Astrocyte (in vitro differentiated cells and primary cell): ENCODE data around the gene ABCA7. TPM values are rescaled to one million over a fixed set of nuclear protein-coding genes. Genes with fewer than 3 reads are reported as not detected.

ENCODE experiments used
- DNase-seq: peaks from one replicate; pipeline ENCODE4 v3.0.0-alpha.2; 2010; ENCODE audit warnings: low read depth
- FAIRE-seq: peaks from 2 replicates; lab custom pipeline; 2011; peaks lifted over from hg19 to GRCh38; lab: Jason Lieb, UNC
- H2AFZ ChIP-seq: 2 replicates; pipeline ENCODE4 v1.6.0; 2012; ENCODE audit warnings: low read depth, low read length, inconsistent platforms
- H3K27ac ChIP-seq: 2 replicates; pipeline ENCODE4 v1.5.1; 2011; ENCODE audit warnings: low read depth, low read length, inconsistent platforms
- H3K27me3 ChIP-seq: 2 replicates; pipeline ENCODE4 v1.6.0; 2011; ENCODE audit warnings: low read length, inconsistent platforms; ENCODE audit not compliant: insufficient read depth
- H3K36me3 ChIP-seq: 2 replicates; pipeline ENCODE4 v1.5.1; 2011; ENCODE audit warnings: low read length, inconsistent platforms; ENCODE audit not compliant: insufficient read depth
- H3K4me1 ChIP-seq: 2 replicates; pipeline ENCODE4 v1.5.1; 2011; ENCODE audit warnings: low read length, inconsistent platforms; ENCODE audit not compliant: insufficient read depth
- H3K4me2 ChIP-seq: 2 replicates; pipeline ENCODE4 v1.6.0; 2012; ENCODE audit warnings: low read length, inconsistent platforms
- H3K4me3 ChIP-seq: 2 replicates; pipeline ENCODE4 v1.5.1; 2011; ENCODE audit warnings: low read depth, mild to moderate bottlenecking, low read length, inconsistent platforms; ENCODE audit not compliant: insufficient read depth
- H3K79me2 ChIP-seq: 2 replicates; pipeline ENCODE4 v1.6.0; 2012; ENCODE audit warnings: mild to moderate bottlenecking, low read length, inconsistent platforms; ENCODE audit not compliant: insufficient read depth
- H3K9ac ChIP-seq: 2 replicates; pipeline ENCODE4 v1.6.0; 2012; ENCODE audit warnings: mild to moderate bottlenecking, low read length, inconsistent platforms
- H3K9me3 ChIP-seq: 2 replicates; pipeline ENCODE4 v1.5.1; 2012; ENCODE audit warnings: low read depth, mild to moderate bottlenecking, low read length, inconsistent platforms; ENCODE audit not compliant: insufficient read depth
- H4K20me1 ChIP-seq: 2 replicates; pipeline ENCODE4 v1.6.0; 2012; ENCODE audit warnings: low read length, inconsistent platforms; ENCODE audit not compliant: insufficient read depth
- H3K27ac Mint-ChIP-seq: one replicate; pipeline ENCODE4 v1.8.0; 2021; ENCODE audit warnings: mild to moderate bottlenecking, mixed read lengths; ENCODE audit not compliant: unreplicated experiment
- H3K27me3 Mint-ChIP-seq: one replicate; pipeline ENCODE4 v1.8.0; 2021; ENCODE audit warnings: low read depth, mixed read lengths; ENCODE audit not compliant: unreplicated experiment
- H3K36me3 Mint-ChIP-seq: one replicate; pipeline ENCODE4 v1.8.0; 2021; ENCODE audit warnings: low read depth, mixed read lengths; ENCODE audit not compliant: unreplicated experiment
- H3K4me1 Mint-ChIP-seq: one replicate; pipeline ENCODE4 v1.8.0; 2021; ENCODE audit warnings: low read depth, mixed read lengths; ENCODE audit not compliant: unreplicated experiment
- H3K4me3 Mint-ChIP-seq: one replicate; pipeline ENCODE4 v1.8.0; 2021; ENCODE audit warnings: mild to moderate bottlenecking, moderate library complexity, mixed read lengths; ENCODE audit not compliant: unreplicated experiment
- H3K9me3 Mint-ChIP-seq: one replicate; pipeline ENCODE4 v1.8.0; 2021; ENCODE audit warnings: mild to moderate bottlenecking, mixed read lengths; ENCODE audit not compliant: unreplicated experiment
- EZH2 ChIP-seq: IDR thresholded peaks from 2 replicates; pipeline ENCODE4 v1.6.1; 2012; ENCODE audit warnings: mild to moderate bottlenecking, low read length, inconsistent platforms; ENCODE audit not compliant: insufficient read depth
- total RNA-seq: library from RNA; stranded (reverse); gene quantifications from 2 replicates; pipeline ENCODE4 v1.2.1, GENCODE V29; 2021
- TF ChIP-seq, protein P1 (sequence below): IDR thresholded peaks from 2 replicates; pipeline ENCODE4 v1.5.1; 2011; ENCODE audit warnings: low read depth, mild to moderate bottlenecking, inconsistent platforms, low read length, moderate library complexity; ENCODE audit not compliant: insufficient read depth

The ABCA7 gene
- total RNA-seq, 1 donor from 2014 or later, result 18.4 TPM

DNA sequence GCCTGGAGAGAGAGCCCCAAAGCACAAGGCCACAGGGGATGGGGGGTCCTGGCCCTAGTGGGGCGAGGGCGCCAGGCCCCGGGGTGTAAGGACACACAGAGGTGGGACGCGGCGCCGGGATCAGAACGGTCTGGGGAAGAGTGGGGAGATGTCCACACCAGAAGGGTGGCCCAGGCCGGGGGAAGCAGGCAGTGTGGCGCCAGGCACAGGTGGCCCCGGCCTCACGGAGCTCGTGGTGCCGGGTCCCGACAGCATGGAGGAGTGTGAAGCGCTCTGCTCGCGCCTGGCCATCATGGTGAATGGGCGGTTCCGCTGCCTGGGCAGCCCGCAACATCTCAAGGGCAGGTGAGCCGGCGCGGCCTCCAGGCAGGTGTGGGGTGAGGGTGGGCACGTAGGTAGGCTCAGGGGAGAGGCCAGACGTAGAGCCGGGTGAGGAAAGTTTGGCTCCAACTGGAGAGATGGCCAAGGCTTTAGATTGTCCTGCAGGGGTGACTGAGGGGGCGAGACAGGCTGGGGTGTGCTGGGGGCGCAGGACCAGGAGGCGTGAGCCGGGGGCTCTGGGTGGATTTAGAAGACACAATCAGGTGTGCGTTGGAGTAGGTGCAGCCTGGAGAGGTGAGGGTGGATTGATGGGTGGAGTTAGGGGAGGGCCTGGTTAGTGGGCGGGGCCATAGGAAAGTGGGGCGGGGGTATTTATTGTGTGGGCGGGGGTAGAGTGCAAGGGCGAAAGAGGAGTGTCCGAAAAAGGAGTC lies 24.2 kb downstream of the ABCA7 start:
- Mint-ChIP-seq H3K4me3 (no peak overlapping the region), H3K36me3 (no peaks in the 10 kb centered on the region), H3K9me3 (no peaks in the 10 kb centered on the region), H3K27ac (no peak overlapping the region), H3K27me3 (peaks cover 12% of the 10 kb centered on the region), H3K4me1 (peaks cover 3% of the 10 kb centered on the region)
- Histone ChIP-seq H2AFZ (no peak overlapping the region), H3K9ac (no peak overlapping the region), H3K79me2 (no peaks in the 10 kb centered on the region), H3K27ac (no peak overlapping the region), H4K20me1 (peaks cover 9% of the 10 kb centered on the region), H3K4me2 (no peak overlapping the region), H3K4me1 (peaks cover 3% of the 10 kb centered on the region), H3K36me3 (no peaks in the 10 kb centered on the region), H3K4me3 (no peak overlapping the region), H3K9me3 (no peaks in the 10 kb centered on the region), H3K27me3 (peaks cover 10% of the 10 kb centered on the region)
- TF ChIP-seq, protein P1, sequence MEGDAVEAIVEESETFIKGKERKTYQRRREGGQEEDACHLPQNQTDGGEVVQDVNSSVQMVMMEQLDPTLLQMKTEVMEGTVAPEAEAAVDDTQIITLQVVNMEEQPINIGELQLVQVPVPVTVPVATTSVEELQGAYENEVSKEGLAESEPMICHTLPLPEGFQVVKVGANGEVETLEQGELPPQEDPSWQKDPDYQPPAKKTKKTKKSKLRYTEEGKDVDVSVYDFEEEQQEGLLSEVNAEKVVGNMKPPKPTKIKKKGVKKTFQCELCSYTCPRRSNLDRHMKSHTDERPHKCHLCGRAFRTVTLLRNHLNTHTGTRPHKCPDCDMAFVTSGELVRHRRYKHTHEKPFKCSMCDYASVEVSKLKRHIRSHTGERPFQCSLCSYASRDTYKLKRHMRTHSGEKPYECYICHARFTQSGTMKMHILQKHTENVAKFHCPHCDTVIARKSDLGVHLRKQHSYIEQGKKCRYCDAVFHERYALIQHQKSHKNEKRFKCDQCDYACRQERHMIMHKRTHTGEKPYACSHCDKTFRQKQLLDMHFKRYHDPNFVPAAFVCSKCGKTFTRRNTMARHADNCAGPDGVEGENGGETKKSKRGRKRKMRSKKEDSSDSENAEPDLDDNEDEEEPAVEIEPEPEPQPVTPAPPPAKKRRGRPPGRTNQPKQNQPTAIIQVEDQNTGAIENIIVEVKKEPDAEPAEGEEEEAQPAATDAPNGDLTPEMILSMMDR, result no peak
- no peak for TF ChIP-seq EZH2
- no peak for DNase-seq
- no peak for FAIRE-seq

DNA sequence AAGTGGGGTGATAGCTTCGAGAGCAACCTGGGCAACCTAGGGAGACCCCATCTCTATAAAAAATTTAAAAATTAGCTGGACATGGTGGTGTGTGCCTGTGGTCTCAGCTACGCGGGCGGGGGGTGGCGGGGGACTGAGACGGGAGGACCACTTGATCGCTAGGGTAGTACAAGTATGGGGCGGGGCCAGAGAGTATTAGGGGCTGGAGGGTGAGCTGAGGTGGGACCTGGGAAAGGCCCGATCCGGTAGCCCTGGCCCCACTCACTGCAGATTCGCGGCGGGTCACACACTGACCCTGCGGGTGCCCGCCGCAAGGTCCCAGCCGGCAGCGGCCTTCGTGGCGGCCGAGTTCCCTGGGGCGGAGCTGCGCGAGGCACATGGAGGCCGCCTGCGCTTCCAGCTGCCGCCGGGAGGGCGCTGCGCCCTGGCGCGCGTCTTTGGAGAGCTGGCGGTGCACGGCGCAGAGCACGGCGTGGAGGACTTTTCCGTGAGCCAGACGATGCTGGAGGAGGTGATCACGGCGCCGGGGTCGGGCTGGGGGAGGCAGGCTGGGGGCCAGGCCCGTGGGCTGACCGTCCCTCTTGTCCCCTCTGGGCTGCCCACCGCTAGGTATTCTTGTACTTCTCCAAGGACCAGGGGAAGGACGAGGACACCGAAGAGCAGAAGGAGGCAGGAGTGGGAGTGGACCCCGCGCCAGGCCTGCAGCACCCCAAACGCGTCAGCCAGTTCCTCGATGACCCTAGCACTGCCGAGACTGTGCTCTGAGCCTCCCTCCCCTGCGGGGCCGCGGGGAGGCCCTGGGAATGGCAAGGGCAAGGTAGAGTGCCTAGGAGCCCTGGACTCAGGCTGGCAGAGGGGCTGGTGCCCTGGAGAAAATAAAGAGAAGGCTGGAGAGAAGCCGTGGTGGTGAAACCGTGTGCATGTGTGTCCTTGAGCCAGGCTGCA lies 25.0 kb downstream of the ABCA7 start:
- Mint-ChIP-seq H3K36me3 (no peaks in the 10 kb centered on the region), H3K27me3 (peaks cover 18% of the 10 kb centered on the region), H3K4me3 (peak overlapping the region; percentile 20), H3K4me1 (peaks cover 3% of the 10 kb centered on the region), H3K27ac (no peak overlapping the region), H3K9me3 (no peaks in the 10 kb centered on the region)
- no peak for FAIRE-seq
- Histone ChIP-seq H3K27ac (no peak overlapping the region), H2AFZ (no peak overlapping the region), H3K79me2 (no peaks in the 10 kb centered on the region), H3K4me2 (peak overlapping the region; percentile 22), H3K9me3 (no peaks in the 10 kb centered on the region), H4K20me1 (peaks cover 9% of the 10 kb centered on the region), H3K9ac (no peak overlapping the region), H3K27me3 (peaks cover 16% of the 10 kb centered on the region), H3K4me1 (peaks cover 3% of the 10 kb centered on the region), H3K4me3 (no peak overlapping the region), H3K36me3 (no peaks in the 10 kb centered on the region)
- TF ChIP-seq, protein P1, result no peak
- DNase-seq, result peak; percentile 51
